D721Med (cell line): ENCODE results near the gene KHDRBS2.

Experiments
- DNase-seq: peaks from one replicate; pipeline ENCODE4 v3.0.0; 2011; ENCODE audit warnings: low spot score; ENCODE audit not compliant: insufficient read length
- FAIRE-seq: peaks from 2 replicates; lab custom pipeline; 2011; peaks lifted over from hg19 to GRCh38; lab: Jason Lieb, UNC
- TF ChIP-seq, protein P1 (sequence below): IDR thresholded peaks from 2 replicates; pipeline ENCODE4 v1.5.1; 2012; ENCODE audit warnings: mild to moderate bottlenecking, control low read depth; ENCODE audit not compliant: insufficient read depth; ENCODE audit errors: missing control alignments

KHDRBS2 gene

GRCh38 chr6:61951586-61951985 lies 334.4 kb downstream of the KHDRBS2 start:
- TF ChIP-seq, protein P1, sequence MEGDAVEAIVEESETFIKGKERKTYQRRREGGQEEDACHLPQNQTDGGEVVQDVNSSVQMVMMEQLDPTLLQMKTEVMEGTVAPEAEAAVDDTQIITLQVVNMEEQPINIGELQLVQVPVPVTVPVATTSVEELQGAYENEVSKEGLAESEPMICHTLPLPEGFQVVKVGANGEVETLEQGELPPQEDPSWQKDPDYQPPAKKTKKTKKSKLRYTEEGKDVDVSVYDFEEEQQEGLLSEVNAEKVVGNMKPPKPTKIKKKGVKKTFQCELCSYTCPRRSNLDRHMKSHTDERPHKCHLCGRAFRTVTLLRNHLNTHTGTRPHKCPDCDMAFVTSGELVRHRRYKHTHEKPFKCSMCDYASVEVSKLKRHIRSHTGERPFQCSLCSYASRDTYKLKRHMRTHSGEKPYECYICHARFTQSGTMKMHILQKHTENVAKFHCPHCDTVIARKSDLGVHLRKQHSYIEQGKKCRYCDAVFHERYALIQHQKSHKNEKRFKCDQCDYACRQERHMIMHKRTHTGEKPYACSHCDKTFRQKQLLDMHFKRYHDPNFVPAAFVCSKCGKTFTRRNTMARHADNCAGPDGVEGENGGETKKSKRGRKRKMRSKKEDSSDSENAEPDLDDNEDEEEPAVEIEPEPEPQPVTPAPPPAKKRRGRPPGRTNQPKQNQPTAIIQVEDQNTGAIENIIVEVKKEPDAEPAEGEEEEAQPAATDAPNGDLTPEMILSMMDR = no peak
- DNase-seq = no peak
- FAIRE-seq = no peak

GRCh38 chr6:61950811-61951210 lies 335.2 kb downstream of the KHDRBS2 start:
- FAIRE-seq = no peak
- DNase-seq = no peak
- TF ChIP-seq, protein P1 = no peak

- FAIRE-seq = no peak
- DNase-seq = no peak
- TF ChIP-seq, protein P1 = no peak
Measured at GRCh38 chr6:61949971-61950370, 336.1 kb downstream of the KHDRBS2 start.

DNA sequence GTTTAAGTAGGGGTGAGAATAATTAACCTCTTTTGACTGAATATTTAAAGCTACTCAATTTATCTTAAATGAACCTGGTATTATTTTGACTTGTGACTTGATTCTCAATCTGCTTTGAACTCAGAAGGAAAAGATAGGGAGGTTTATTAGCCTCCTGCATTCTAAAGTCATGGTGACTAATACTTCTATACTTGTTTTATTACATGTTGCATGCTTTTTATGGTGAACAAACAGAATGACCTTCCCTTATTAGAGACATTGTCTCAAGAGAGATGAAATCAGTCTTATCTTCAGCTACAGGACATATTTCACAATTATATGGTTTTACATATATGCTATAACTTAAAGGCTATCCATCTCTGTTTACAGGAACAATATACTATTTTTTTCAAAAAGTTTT lies 336.9 kb downstream of the KHDRBS2 start:
- TF ChIP-seq, protein P1 = no peak
- DNase-seq (no peak), FAIRE-seq (no peak)

DNA sequence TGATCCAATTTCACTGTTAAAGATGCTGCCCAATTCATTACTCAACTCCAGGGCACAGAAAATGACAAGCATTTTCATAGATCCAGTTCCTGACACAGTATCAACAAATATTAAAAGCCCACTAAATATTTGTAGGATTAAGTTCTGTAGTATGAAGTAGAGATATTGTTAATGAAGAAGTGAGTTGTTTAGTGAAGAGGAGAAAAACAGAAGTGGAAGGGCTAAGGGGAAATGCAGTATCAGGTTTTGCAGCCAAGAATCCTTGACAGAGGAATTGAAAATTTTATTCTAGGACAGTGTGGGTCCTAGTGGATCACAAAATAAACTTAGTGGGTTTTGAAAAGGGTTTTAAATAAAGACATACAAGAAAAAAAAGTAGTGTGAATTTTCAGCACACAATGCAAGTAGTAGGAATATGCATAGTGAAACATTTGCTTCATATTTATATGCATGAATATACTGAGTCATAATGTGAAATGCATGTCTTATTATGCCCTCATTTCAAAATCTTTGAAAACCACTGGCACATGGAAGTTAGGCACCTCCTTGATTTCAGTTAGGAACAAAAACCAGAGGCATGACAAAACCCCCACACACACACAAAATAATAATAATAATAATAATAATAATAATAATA lies 338.6 kb downstream of the KHDRBS2 start:
- TF ChIP-seq, protein P1 = no peak
- no peak for FAIRE-seq
- DNase-seq = no peak

DNA sequence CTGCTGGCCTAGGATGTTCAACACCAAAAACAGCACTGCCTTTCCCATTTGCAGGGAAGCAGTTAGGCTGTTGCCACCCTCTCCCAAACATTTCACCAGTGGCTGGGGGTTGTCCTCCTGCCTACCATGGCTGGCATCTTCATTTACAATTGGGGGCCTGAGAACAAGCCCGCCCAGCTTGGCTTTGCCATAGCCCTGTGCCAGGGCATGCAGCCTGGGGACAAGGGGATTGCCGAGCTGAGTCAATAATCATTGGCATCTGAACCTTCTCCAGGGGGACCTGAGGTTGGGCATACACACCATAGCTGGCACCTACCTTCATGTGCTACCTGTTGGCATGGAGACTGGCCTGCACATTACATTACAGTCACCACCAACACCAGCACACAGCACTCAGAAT lies 345.1 kb downstream of the KHDRBS2 start:
- DNase-seq (no peak), FAIRE-seq (no peak)
- TF ChIP-seq, protein P1 = no peak

DNA sequence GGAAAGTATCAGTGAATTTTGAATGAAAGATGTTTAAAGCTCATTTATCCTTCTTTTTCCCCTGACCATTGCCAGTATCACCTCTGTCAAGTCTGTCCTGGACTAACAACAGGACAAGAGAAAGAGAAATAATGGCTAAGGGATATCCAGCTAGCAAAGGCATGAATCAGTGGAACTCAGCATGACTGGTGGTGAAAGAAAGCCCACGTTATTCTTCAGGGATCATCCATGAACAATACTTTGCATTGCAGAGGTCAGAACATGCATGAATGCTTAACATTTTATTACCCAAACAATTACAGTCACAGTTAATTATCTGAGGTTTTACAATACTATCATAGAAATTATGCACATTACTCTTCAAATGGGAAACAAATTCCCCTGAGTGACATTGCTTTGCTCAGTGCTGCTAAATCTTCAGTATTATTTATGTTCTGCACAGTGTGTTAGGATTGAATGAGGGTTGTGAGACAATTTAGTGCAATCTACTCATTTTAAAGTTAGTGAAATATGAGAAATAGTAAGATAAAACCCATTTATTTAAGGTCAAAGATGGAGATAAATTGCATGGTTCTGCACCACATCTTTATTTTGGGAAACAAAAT lies 350.7 kb downstream of the KHDRBS2 start:
- FAIRE-seq (peak; percentile 6), DNase-seq (no peak)
- TF ChIP-seq, protein P1 = no peak
